ENCODE data around the gene GRAMD1A.

- TF ChIP-seq POLR2AphosphoS5 (IDR thresholded peaks at IDR 0.05; ENCODE audit: low read depth, low read length) (no peak), CTCF (IDR thresholded peaks at IDR 0.05 in 2 of 3, conservative IDR thresholded peaks at IDR 0.05 in 1 of 3; ENCODE audit: borderline replicate concordance in 1 of 3, insufficient read depth in 1 of 3, low read depth in 2 of 3, low read length in 2 of 3) (no peak), POLR2A (IDR thresholded peaks at IDR 0.05; ENCODE audit: borderline replicate concordance, extremely low read depth, insufficient read depth, insufficient read length) (no peak), CEBPB (IDR thresholded peaks at IDR 0.05; ENCODE audit: low read depth) (no peak), SP1 (IDR thresholded peaks at IDR 0.05; ENCODE audit: low read depth) (no peak), ZNF274 (IDR thresholded peaks at IDR 0.05; ENCODE audit: low read depth, low read length) (no peak), JUND (IDR thresholded peaks at IDR 0.05) (no peak), YY1 (IDR thresholded peaks at IDR 0.05; ENCODE audit: extremely low read depth, insufficient replicate concordance, low read depth, low read length) (no peak), CBX3 (IDR thresholded peaks at IDR 0.05; ENCODE audit: low read depth) (no peak), EZH2 (IDR thresholded peaks at IDR 0.05) (no peak), EGR1 (IDR thresholded peaks at IDR 0.05; ENCODE audit: low read depth) (no peak), RAD21 (IDR thresholded peaks at IDR 0.05; ENCODE audit: low read depth) (no peak), ZFX (IDR thresholded peaks at IDR 0.05) (no peak)
Measured at GRCh38 chr19:35069696-35070095, 69.6 kb downstream of the GRAMD1A start.
